GM12801 (cell line): ENCODE data around the gene ADA.

Experiments
- CTCF ChIP-seq: IDR thresholded peaks from one replicate; pipeline ENCODE4 v1.5.1; 2011; ENCODE audit warnings: control low read depth; ENCODE audit not compliant: insufficient read length; ENCODE audit errors: extremely low read depth

ADA gene

DNA sequence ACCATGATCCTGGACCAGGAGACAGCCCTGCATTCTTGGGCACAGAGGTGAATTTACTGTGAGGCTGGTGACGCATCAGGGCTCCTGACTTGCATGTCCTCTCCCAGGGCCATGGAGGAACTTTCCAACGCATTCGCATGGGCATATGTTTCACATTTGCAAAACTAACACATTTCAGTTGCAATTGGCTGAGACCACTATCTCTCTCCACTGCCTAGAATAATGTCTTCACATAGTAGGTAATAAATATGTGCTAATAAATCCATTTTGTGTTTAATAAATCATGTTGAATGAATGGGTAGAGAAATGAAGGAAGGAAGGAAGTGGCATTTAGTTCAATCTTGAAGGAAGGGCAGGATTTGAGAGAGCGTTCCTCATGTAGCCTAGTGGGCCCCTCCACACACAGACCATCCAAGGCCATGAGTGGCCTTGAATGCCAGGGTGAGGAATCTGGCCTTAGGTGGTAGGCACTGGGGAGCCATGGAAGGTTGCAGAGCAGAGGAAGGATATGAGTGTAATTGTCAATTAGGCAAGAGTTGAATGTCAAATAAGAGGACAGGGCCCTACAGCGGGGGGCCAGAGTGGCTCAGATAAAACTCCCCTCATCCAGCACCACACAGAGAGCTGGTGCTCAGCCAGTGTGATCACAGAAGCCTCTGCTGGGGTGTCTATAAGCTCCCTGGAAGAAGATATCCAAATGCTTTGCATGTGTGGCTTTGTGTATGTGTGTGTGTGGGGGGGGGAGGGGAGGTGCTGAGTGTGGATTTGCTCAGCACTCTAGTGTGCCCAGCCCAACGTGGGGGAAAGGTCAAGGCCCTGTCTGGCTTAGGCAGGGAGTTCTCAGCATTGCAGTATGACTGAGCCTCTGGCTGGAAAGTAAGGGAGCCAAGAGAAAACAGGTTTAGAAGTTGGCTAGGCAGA, 32.8 kb upstream of the ADA start:
- no peak for TF ChIP-seq CTCF

- no peak for TF ChIP-seq CTCF
Measured at GRCh38 chr20:44683263-44684046, 32.0 kb upstream of the ADA start.

DNA sequence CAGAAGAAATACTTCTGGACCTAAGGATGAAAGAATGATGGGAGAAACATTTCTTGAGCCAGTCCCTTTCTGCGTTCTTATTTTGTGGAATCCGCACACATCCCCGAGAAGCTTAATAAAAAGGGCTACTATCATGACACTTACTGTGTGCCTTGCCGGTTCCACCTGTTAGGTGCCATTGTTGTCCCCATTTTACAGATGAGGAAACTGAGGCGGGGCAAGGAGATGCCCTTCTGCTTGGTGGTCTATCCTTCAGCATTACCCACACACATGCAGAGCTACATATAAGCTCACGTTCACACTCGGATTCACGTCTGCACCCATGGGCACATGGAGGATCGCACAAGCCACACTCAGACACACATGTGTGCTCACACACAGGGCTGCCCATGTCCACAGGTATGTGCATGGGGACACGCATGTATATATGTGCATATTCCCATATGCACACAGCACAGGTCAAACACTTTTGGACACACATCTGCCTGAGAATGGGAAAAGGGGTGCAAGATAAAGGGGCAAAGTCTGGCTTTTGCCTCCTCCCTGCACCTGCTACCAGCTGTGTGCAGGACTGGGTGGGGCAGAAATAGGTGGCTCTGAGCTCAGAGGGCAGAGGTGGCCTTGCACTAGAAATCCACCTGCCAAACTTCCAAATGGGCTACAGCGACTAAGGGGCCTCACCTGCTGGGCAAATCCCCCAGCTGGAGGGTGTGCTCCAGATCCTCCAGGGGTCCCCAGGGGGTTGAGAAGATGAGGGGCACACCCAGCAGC, 30.5 kb upstream of the ADA start:
- no peak for TF ChIP-seq CTCF

DNA sequence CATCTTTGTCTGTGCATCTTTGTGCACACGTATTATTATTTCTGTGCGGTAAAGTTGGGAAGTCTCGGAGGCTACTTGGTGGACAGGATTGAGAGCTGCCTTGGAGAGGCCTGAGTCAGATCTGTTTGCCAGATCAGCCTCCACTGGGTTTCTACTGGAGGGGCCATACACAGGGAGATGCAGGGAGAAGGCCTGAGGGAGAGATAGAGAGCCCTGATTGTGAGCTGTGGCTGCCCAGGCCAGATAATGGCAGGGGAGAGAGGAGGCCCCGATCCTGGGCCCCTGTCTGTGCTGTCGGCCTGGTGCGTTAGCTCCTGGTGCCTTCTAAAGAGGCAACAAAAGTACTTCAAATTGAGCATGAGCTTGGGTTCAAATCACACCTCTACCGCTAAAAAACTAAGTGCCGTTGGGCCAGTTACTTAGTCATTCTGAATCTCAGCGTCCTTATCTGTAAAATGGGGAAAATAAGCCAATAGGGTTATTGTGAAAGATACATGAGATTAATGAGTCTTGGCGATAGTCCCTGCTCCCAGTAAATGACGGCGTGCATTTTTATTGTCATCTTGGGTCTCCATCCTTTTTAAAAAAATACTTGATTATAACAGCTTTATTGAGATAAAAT, 27.6 kb upstream of the ADA start:
- TF ChIP-seq CTCF, result no peak

- TF ChIP-seq CTCF, result no peak
Measured at GRCh38 chr20:44678242-44678641, 26.7 kb upstream of the ADA start.

DNA sequence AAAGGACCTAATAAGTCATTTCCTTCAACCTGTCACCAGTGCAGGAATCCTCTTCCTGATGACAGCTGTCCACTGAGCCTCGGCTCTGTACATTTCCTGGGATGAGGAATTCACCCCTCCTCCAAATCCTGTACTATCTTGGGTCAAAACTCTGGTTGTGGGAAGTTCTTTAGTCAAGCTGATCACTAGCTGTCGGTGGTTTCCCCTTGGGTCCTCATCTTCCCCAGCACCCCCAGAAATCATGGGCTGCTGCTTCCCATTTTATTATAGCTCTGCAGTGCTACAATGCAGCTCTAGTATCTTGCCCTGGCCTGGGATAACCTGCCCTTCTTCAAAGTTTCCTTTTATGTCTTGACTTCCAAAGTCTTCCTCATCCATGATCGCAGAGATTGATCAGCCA, 14.6 kb upstream of the ADA start:
- no peak for TF ChIP-seq CTCF
